GM12892 (cell line): ENCODE data around the gene KIF17.

Experiments used
- POLR2A ChIP-seq: IDR thresholded peaks from 2 replicates; pipeline ENCODE4 v1.6.1; 2011; ENCODE audit warnings: low read depth, low read length, control low read depth
- POLR2AphosphoS5 ChIP-seq: IDR thresholded peaks from 2 replicates; pipeline ENCODE4 v1.6.1; 2011; ENCODE audit warnings: low read depth, low read length, control low read depth

DNA sequence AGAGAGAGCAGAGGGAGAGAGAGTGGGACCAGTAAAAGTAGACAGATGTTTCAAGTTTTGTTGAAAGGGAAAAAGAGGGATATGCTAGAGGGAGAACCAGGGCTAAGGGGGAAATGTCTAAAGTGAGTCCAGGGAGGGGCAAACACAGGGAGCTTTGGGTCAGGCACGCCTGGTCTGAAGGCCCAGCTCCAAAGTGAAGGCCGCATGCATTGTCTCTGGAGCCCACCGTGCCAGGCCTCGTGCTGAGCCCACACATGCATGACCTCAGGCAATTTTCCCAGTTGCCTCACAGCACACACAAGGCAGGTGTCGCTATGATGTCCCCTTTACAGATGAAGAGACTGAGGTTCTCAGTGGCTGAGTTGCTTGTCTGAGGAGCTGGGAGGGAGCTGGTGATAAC, 16.0 kb downstream of the KIF17 start:
- TF ChIP-seq POLR2A, result no peak
- no peak for TF ChIP-seq POLR2AphosphoS5
